ENCODE data around the gene SLC26A2. TPM values are rescaled to one million over a fixed set of nuclear protein-coding genes. Genes with fewer than 3 reads are reported as not detected.

Gene SLC26A2
- total and polyA plus RNA-seq, 2 of the 8 experiments (the other 6 are each of a cell fraction or from before 2014, with no cell fraction given): 3.7 to 11.4 TPM

DNA sequence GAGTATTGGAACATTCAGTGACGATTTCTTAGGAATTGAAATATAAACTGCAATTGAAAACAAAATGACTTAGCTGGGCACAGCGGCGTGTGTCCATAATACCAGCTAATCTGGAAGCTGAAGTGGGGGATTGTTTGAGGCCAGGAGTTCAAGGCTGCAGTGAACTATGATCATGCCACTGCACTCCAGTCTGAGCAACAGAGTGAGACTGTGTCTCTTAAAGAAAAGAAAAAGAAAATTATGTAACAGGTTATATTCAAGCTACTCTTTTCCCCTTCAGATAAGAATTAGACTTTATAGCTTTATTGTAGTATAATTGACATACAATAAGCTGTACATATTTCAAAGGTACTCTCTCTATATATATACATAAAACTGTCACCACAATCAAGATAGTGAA, 6.4 kb downstream of the SLC26A2 start:
- no peak overlapping the region for H3K4me3 ChIP-seq (ENCODE audit: extremely low read depth in 1 of 4, insufficient read depth in 2 of 4, low read depth in 3 of 4, low read length in 4 of 4)
- WGBS, 2 experiments (ENCODE audit: extremely low coverage in 1 of 2, insufficient coverage in 1 of 2, insufficient read length in 1 of 2, insufficient replicate concordance in 2 of 2, low coverage in 1 of 2, low lambda C conversion rate in 2 of 2, missing lambda C conversion rate in 1 of 2): 97% methylated on average over 3 of the region's 3 CpGs; no CpG with 5 or more reads in 1 of the 2 experiments
- H4K20me1 ChIP-seq (replicated peaks in 1 of 2; ENCODE audit: control insufficient read depth in 1 of 2, insufficient read depth in 2 of 2, low read length in 2 of 2): peaks cover 0 to under 1% of the 10 kb centered on the region in 2 experiments
- no peak overlapping the region for H4K91ac ChIP-seq (replicated peaks; ENCODE audit: insufficient read length, low read length)
- no peak overlapping the region for H4K8ac ChIP-seq (ENCODE audit: extremely low read depth, insufficient read depth, low read length)
- ChIA-PET CTCF (ENCODE audit: partially characterized antibody) (interaction anchor here (0.6 to 6.8 kb wide), 9 partner anchors 9 to 671 kb away, joined by 3 to 41 read pairs (median 4); no protein-coding TSS in a partner anchor), POLR2A (ENCODE audit: partially characterized antibody) (no interaction called here)
- no peak overlapping the region for H2BK12ac ChIP-seq (ENCODE audit: low read depth, low read length)
- DNase-seq (ENCODE audit: low read depth in 1 of 2, low spot score in 2 of 2) (no peak), FAIRE-seq (no peak)
- H3K4me2 ChIP-seq (ENCODE audit: insufficient read depth in 1 of 2, low read depth in 2 of 2, low read length in 2 of 2): no peak overlapping the region
- no peak for TF ChIP-seq BACH1 (IDR thresholded peaks at IDR 0.05; ENCODE audit: low read length)
- TF ChIP-seq POU5F1 (IDR thresholded peaks at IDR 0.05; ENCODE audit: low read depth, low read length): no peak
- TF ChIP-seq POLR2AphosphoS5 (IDR thresholded peaks at IDR 0.05; ENCODE audit: low read depth, low read length): no peak
- TF ChIP-seq CBX8 (IDR thresholded peaks at IDR 0.05; ENCODE audit: borderline replicate concordance, low read depth, low read length): no peak
- no peak for TF ChIP-seq ASH2L (IDR thresholded peaks at IDR 0.05; ENCODE audit: low read length)
- no peak overlapping the region for H4K5ac ChIP-seq (ENCODE audit: insufficient read length, low read depth, low read length)
- H2BK15ac ChIP-seq (ENCODE audit: low read length): no peak overlapping the region
- H3K23me2 ChIP-seq (ENCODE audit: low read depth, low read length): no peaks in the 10 kb centered on the region
- peaks cover 0 to under 1% (median 0%) of the 10 kb centered on the region in 4 experiments; a peak in 1 of 7 replicates for H3K27me3 ChIP-seq (replicated peaks in 1 of 4; ENCODE audit: control insufficient read depth in 3 of 4, extremely low read depth in 1 of 4, insufficient read depth in 3 of 4, low read length in 3 of 4)
- H3K79me2 ChIP-seq (ENCODE audit: control insufficient read depth in 1 of 2, insufficient read depth in 2 of 2, low read length in 2 of 2): no peaks in the 10 kb centered on the region
- no peaks in the 10 kb centered on the region for H3K79me1 ChIP-seq (ENCODE audit: low read depth, low read length)
- no peak overlapping the region for H3K56ac ChIP-seq (replicated peaks; ENCODE audit: insufficient read length, low read depth, low read length)
- H3K9ac ChIP-seq (replicated peaks in 1 of 4; ENCODE audit: extremely low read depth in 1 of 4, low read depth in 3 of 4, low read length in 3 of 4): 0 out of 7 replicates have a peak overlapping the region, but pooled peaks of 1 of the 4 experiments have one; percentile 18
- H2BK20ac ChIP-seq (ENCODE audit: low read length): no peak overlapping the region
- H3K23ac ChIP-seq (ENCODE audit: insufficient read length): no peak overlapping the region
- H3K4ac ChIP-seq (replicated peaks; ENCODE audit: insufficient read length, low read depth, low read length): no peak overlapping the region
- H2AFZ ChIP-seq (ENCODE audit: low read length): no peak overlapping the region
- no peaks in the 10 kb centered on the region for H3K4me1 ChIP-seq (replicated peaks in 1 of 4; ENCODE audit: control insufficient read depth in 3 of 4, insufficient read depth in 4 of 4, low read length in 3 of 4)
- H3K27ac ChIP-seq (ENCODE audit: low read depth, low read length): no peak overlapping the region
- H2AK5ac ChIP-seq (ENCODE audit: low read depth, low read length): no peak overlapping the region
- no peak overlapping the region for H3K14ac ChIP-seq (ENCODE audit: insufficient read length)
- H3K9me3 ChIP-seq (ENCODE audit: insufficient read depth in 2 of 2, low read depth in 1 of 2, low read length in 1 of 2): no peaks in the 10 kb centered on the region
- H3K36me3 ChIP-seq (ENCODE audit: control insufficient read depth in 2 of 4, insufficient read depth in 4 of 4, low read length in 3 of 4): no peaks in the 10 kb centered on the region
- H2BK120ac ChIP-seq (replicated peaks; ENCODE audit: low read depth, low read length): no peak overlapping the region
- H3K18ac ChIP-seq (ENCODE audit: extremely low read depth, low read length): no peak overlapping the region
- H2BK5ac ChIP-seq (ENCODE audit: low read depth, low read length): no peak overlapping the region
